SIG-M5 treated with dmso at 0.1 percent for 504 hours (cell line): ENCODE results near the gene TRMO.

Source experiments
- DNase-seq: peaks from one replicate; lab custom pipeline; 2025; ENCODE audit not compliant: unreplicated experiment; lab: John Stamatoyannopoulos, UW

The TRMO gene

GRCh38 chr9:97938081-97938644 lies 15.9 kb upstream of the TRMO start, which contains the start of gene HEMGN:
Gene HEMGN (minus strand): TSS chr9:97938172. CDS start chr9:97938136, 36 bp downstream.
- DNase-seq, result no peak

GRCh38 chr9:97936998-97937397 lies 14.7 kb upstream of the TRMO start:
- DNase-seq, result no peak

GRCh38 chr9:97935276-97935675 lies 13.0 kb upstream of the TRMO start:
- DNase-seq, result no peak

- DNase-seq, result no peak
These were observed 12.2 kb upstream of the TRMO start for GRCh38 chr9:97934321-97935115.

- DNase-seq, result no peak
These were observed 11.1 kb upstream of the TRMO start for GRCh38 chr9:97933297-97933998.

GRCh38 chr9:97930972-97931371 lies 8.7 kb upstream of the TRMO start:
- DNase-seq, result no peak

- DNase-seq, result no peak
These were observed 6.8 kb upstream of the TRMO start for GRCh38 chr9:97928986-97929604.

GRCh38 chr9:97925497-97926334 lies 3.4 kb upstream of the TRMO start:
- DNase-seq, result no peak

GRCh38 chr9:97924386-97924785 lies 2.1 kb upstream of the TRMO start:
- DNase-seq, result peak; percentile 90

- peak; percentile 75 for DNase-seq
These were observed 1.3 kb upstream of the TRMO start for GRCh38 chr9:97923529-97924108.

- DNase-seq, result no peak
These were observed 3.0 kb downstream of the TRMO start for GRCh38 chr9:97919217-97919813.

GRCh38 chr9:97918611-97919010 lies 3.7 kb downstream of the TRMO start:
- no peak for DNase-seq

GRCh38 chr9:97911970-97912369 lies 10.3 kb downstream of the TRMO start:
- DNase-seq, result no peak

- no peak for DNase-seq
These were observed 10.8 kb downstream of the TRMO start for GRCh38 chr9:97911528-97911927.

- no peak for DNase-seq
These were observed 11.9 kb downstream of the TRMO start for GRCh38 chr9:97910357-97910756.

- peak; percentile 74 for DNase-seq
These were observed 13.6 kb downstream of the TRMO start for GRCh38 chr9:97908705-97909104.

- no peak for DNase-seq
These were observed 14.7 kb downstream of the TRMO start for GRCh38 chr9:97907632-97908031.

- DNase-seq, result peak; percentile 11
These were observed 15.3 kb downstream of the TRMO start for GRCh38 chr9:97907046-97907445.

- peak; percentile 79 for DNase-seq
These were observed 16.0 kb downstream of the TRMO start for GRCh38 chr9:97906236-97906831.

- no peak for DNase-seq
These were observed 17.1 kb downstream of the TRMO start for GRCh38 chr9:97905228-97905627.
